Activated CD8-positive, alpha-beta memory T cell treated with anti-CD3 and anti-CD28 coated beads, Interleukin-2, amount 50 U/mL, for 48 hours (primary cell): ENCODE measurements around the gene GOLGA6A.
"Not testable (repeated sequence)": the region's sequence is repeated elsewhere in the genome, so short reads cannot be mapped to it uniquely, and the experiment has no call there.

Experiments used
- DNase-seq: peaks from one replicate; pipeline ENCODE4 v3.0.0-alpha.2; 2020

The GOLGA6A gene

DNA sequence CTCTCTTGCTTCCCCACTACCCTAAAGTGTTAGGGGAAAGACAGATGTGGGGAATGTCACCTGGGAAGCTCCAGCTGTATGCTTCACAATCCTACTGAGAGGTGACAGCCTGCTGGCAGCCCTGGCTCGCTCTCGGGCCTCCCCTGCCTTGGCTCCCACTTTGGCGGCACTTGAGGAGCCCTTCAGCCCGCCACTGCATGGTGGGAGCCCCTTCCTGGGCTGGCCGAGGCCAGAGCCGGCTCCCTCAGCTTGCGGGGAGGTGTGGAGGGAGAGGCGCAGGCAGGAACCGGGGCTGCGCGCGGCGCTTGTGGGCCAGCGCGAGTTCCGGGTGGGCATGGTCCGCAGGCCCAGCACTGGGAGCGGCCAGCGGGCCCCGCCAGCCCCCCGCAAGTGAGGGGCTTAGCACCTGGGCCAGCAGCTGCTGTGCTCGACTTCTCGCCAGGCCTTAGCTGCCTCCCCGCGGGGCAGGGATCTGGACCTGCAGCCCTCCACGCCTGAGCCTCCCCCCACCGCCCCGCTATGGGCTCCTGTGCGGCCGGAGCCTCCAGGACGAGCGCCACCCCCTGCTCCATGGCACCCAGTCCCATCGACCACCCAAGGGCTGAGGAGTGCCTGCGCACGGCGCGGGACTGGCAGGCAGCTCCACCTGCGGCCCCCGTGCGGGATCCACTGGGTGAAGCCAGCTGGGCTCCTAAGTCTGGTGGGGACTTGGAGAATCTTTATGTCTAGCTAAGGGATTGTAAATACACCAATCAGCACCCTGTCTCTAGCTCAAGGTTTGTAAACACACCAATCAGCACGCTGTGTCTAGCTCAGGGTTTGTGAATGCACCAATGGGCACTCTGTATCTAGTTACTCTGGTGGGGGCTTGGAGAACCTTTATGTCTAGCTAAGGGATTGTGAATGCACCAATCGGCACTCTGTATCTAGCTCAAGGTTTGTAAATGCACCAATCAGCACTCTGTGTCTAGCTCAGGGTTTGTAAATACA lies 29.8 kb downstream of the GOLGA6A start:
- DNase-seq, result not testable (repeated sequence)

DNA sequence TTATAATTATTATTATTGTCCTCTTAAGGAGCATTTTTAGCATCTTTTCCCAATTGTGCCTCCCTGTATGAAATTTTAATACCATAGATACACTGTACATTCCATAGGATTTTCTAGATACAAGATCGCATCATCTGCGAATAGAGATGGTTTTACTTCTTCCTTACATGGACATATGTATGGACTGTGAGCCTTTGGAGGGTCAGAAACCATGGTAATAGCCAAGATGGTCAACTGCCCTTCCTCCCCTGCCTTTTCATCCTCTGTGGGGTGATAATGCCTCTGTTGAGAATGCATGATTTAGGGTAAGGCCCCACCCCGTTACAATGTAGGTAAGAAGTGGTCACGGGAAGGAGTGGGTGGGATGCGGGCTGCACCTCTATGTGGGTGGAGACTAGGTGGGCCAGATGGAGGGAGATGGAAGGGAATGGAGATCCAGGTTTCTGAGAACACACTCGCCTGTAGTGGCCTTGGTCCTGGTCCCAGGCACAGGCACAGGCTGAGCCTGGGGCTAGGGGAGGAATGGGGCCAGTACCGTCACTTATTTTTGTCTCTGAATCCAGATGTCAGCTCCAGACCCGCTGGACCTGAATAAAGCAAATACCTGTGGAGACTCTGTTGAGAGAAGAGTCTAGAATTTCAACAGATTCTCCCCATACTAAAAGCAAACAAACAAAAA lies 31.7 kb downstream of the GOLGA6A start:
- DNase-seq, result no peak

GRCh38 chr15:74050127-74050526 lies 32.2 kb downstream of the GOLGA6A start:
- no peak for DNase-seq

DNA sequence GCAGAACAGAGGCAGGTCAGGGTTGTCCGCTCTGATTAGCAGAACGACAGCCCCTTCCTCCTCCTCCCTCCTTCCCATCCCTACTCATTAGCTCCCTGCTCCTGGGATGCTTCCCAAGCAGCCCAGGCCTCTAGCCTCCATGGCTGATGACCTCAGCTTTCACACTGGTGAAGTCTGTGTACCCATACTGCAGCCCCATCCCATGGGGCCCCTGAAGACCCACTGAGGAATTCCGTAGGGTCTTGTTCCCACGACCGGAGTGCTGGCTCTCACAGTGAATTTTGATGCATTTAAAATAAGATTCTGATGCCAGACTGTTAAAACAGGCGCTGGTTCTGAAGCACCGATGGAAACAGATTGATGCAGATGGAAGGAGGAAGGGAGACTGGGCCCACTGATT lies 36.1 kb downstream of the GOLGA6A start:
- DNase-seq, result no peak

- DNase-seq, result no peak
These were observed 36.6 kb downstream of the GOLGA6A start for GRCh38 chr15:74045636-74046274.

GRCh38 chr15:74045184-74045583 lies 37.2 kb downstream of the GOLGA6A start:
- no peak for DNase-seq

GRCh38 chr15:74044267-74045110 lies 37.9 kb downstream of the GOLGA6A start:
- no peak for DNase-seq

DNA sequence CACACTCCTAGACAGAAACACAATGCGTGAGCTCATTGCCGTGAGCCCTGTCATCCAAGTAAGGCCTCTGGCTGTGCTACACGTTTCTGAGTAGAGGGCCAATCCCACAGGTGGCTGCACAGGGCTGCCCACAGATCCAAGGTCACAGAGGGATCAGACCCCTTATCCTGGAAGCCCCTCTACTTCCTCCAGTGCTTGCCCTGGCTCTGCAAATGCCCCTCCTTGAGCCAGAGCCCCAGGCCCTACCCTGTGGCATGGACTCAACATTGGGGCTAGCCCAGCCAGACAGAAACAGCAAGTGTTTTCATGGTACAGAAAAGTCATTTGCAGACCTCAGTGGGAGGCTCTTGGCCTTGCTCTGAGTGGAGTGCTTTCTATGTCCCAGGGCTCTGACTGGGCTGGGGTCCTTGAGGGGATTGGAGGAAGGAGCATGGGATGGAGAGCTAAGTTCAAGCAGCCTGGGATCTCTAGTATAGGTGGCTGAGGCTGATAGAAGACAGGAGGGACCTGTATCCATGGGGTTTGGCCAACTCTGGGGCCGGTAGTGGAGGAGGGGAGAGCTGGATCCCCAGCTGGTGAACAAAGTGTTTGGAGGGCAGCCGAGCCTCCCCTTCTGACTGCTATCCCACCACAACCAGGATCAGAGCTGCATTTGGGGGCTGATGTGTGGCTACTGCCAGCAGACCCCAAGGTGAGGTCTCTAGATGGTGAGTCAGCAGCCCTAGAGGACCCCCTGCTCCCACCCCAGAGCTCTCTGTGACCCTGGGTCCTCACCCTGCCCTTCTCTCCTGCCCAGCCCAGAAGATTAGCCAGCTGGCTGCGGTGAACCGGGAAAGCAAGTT lies 38.7 kb downstream of the GOLGA6A start:
- DNase-seq, result no peak

DNA sequence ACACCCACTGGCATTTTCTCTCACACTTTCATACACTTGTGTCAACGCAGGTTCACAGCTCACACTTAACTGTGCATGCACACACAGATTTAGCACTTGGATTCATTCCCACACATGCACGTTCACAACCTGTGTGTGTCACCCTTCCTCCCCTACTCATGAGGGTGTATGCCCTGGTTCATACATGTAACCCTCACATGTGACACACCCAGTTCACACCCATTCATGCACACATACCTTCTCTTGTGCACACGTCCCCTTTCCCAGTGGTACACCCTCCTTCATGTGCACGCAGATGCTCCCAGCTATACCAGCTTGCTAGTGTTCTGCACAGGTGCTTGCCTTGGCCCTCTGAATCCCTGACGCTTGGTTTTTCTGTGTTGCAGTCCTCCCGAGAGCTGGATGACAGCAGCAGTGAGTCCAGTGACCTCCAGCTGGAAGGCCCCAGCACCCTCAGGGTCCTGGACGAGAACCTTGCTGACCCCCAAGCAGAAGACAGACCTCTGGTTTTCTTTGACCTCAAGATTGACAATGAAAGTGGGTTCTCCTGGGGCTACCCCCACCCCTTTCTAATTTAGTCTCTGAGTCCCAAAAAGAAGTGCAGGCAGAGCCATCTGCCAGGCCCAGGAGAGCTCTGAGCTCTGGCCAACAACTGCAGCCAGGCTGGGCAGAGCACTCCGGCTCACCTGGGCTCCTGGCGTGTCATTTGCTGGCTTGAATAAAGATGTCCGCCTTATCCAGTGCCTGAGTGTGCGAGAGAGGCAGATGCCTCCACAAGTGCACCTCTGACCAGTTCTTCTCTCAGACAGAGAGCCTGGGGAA lies 39.5 kb downstream of the GOLGA6A start:
- no peak for DNase-seq

DNA sequence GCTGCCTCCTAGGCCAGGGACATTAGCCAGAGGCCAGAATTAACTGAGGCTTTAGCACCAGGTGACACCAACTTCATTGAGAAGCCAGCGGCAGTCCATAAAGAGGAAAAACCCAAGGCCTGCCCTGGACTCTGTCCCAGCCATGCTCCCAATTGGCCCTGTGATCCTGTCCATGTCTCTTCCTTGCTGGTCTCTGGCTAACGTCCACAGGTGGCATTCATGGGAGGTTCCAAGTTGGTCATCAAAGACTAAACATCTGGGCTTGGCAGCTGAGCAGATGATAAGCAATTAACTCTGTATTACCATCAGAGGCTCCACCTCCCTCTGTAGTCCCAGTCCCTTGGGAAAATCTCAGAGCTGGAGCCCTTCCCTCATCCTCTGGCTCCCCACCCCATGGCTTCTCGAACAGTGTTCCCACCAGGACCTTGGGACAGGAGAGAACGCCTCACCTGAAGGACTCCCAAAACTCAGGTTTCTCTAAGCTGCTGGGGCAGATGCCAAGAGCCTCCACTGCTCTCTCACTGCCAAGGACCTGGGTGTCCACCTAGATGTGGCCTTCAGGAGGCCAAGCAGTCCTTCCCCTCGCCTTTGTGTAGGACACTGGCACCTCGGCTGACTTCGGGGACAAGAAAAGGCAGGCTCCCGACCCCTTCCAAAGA lies 40.4 kb downstream of the GOLGA6A start:
- no peak for DNase-seq

- DNase-seq, result no peak
These were observed 41.0 kb downstream of the GOLGA6A start for GRCh38 chr15:74041311-74041756.

GRCh38 chr15:74040109-74040850 lies 42.1 kb downstream of the GOLGA6A start:
- no peak for DNase-seq

DNA sequence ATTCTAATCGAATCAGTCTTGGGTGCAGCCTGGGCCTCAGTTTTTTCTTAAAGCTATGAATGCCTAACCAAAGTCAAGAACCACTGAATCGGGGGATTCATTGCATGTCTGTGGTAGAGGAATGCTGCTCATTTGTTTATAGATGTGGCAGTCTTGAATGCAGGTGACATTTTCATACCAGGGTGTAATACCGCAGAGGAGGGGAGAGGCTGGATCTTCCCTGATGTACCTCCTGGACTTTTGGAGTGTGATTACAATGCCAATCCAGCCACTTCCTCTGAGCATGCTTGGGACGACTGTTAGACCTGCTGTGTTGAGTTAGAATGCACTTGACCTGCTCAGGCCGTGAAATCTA lies 42.7 kb downstream of the GOLGA6A start:
- DNase-seq, result no peak

DNA sequence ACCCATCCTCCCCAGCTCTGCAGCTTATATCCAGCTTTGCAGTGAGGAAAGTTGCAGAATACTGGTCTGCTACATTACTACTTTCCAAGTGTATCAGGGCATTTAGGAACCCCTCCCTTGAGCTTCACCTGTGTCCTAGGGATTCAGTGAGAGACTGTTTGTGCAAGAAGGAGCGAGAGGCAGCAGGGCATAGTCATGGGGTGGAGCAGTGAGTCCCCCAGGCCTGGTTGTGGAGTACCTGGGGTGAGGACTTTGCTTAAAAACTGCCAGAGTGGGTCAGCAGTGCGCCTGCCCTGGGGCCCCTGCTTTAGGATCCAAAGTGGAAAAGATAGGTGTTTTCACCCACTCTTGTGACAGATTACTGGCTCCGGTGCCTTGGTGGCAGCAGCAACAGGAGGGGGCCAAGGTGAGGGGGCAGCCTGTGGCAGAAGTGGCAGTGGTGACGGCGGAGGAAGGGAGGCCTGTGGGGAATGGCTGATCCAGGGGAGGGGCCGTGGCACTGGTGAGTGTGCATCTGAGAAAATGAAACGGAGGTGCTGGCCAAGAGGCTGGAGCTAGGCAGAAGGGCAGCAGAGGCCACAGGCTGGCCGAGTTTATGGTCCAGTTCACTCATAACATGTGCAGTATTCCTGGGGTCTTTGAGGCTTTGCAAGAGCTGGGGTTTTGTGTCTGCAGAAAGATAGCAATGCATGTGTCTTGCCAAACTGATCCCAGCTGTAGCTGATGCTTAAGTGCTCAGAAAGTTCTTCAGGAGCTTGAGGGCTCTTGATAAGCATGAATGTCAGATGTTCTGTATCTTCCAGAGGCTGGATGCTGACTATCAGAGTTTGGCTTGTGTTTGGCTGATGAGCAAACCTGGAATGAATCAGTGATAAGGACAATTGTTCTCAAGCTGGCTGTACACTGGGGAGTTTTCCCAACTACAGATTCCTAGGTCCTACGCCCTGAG lies 43.4 kb downstream of the GOLGA6A start:
- no peak for DNase-seq

- DNase-seq, result no peak
These were observed 44.9 kb downstream of the GOLGA6A start for GRCh38 chr15:74037171-74038117.

DNA sequence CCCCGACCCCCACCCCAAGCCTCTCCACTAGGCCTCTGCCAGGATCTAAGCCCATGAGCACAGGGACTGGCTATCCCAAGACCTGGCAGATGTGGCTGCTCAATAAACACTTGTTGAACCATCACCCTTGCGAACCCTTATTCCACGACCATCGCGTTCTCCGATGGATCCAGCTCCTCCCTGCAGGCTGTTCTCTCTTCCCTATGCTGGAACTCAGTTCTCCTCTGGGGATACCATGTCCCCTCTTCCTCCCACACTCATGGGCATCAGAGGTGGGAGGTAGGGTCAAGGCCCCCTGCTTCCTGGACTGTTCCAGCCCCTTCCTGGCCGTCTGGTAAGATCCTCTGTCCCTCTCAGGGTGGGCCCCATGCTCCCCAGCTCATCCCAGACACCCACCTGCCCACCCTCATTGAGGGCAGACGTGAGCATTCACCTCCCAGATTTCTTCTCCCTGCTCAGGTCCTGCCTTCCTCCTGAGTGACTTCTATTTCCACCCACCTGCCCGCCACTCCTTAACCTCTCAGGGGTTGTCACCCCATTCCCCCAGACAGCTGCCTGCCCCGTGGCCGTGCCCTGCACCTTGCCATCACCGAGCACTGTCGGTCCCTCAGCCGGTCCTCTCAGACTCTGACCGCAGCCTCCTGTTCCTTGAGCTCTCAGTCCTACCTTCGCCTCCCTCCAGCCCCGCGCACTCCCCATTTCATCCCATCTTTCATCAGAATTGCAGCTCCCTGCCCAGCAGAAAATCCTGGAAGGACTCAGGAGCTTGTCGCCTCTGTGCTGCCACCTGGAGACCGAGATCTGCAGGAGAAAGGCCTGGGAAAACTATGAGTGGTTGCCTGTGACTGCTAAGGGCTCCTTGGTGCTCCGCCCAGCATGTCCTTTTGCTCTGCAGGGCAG lies 45.8 kb downstream of the GOLGA6A start:
- DNase-seq, result peak; percentile 44
